HG03196 (cell line): ENCODE results near the gene ITGB4.

Source experiments
- ATAC-seq: cut with Tn5 transposase; IDR thresholded peaks from one replicate; pipeline ENCODE4 v1.9.1; 2021; ENCODE audit not compliant: unreplicated experiment

ITGB4 gene

DNA sequence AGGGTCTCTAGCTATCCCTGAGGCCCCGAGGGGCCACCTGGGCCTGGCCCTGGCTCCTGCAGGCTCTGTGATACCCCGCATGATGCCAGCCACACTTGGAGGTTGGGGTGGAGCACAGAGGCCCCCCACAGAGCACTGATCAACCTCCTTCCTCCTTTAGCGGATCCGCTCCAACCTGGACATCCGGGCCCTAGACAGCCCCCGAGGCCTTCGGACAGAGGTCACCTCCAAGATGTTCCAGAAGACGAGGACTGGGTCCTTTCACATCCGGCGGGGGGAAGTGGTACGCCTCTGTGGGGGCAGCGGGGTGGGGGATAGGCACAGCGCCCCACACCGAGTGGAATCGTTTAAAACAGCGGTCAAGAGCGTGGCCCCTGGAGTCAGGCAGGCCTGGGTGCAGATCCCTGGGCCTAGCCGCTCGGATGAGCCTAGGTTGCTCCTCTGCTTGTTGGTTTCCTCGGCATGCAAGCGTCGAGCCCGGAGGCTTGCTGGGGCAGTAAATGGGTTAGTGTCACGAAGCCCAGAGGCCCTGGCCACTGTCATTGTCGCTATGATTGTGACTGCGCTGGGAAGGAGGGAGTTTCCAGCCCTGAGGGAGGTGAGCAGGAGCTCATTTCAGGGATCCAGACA is 9.9 kb downstream of the ITGB4 start:
- ATAC-seq = no peak

DNA sequence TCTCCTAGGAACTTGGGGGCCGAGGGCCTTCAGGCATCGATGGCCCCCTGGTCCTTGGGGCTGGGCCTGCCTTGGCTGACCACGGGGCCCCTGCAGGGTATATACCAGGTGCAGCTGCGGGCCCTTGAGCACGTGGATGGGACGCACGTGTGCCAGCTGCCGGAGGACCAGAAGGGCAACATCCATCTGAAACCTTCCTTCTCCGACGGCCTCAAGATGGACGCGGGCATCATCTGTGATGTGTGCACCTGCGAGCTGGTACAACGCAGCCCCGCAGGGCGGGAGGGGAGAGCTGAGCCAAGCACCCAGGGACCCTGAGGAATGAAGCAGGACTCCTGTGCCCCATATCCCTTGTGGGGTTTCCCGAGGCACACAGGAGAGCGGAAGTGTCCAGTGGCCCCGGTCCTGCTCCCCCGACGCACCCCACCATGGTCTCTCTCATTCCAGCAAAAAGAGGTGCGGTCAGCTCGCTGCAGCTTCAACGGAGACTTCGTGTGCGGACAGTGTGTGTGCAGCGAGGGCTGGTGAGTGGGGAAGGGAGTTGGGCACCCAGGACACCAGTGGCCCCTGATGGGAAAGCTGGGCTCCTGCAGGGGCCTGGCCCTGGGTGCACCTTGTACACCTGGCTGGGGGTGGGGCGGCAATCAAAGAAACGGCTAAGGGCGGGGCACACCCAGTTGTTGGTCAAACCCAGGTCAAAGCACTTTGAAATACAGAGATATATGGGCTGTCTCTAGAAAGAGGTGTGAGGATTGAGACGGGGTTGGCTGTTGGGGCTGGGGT is 10.6 kb downstream of the ITGB4 start:
- ATAC-seq = no peak

DNA sequence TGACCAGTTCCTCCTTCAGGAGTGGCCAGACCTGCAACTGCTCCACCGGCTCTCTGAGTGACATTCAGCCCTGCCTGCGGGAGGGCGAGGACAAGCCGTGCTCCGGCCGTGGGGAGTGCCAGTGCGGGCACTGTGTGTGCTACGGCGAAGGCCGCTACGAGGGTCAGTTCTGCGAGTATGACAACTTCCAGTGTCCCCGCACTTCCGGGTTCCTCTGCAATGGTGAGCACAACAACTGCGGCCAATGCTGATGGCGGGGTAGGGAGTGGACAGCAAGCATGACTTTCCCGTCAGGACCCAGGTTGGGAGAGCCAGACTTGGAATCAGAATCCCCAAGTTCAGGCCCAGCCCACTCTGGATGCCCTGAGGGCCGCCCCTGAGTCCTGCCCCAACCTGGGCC is 12.2 kb downstream of the ITGB4 start:
- ATAC-seq = no peak

- no peak for ATAC-seq
These were observed 13.5 kb downstream of the ITGB4 start for GRCh38 chr17:75734674-75735294.

- no peak for ATAC-seq
These were observed 15.0 kb downstream of the ITGB4 start for GRCh38 chr17:75736173-75736835.

DNA sequence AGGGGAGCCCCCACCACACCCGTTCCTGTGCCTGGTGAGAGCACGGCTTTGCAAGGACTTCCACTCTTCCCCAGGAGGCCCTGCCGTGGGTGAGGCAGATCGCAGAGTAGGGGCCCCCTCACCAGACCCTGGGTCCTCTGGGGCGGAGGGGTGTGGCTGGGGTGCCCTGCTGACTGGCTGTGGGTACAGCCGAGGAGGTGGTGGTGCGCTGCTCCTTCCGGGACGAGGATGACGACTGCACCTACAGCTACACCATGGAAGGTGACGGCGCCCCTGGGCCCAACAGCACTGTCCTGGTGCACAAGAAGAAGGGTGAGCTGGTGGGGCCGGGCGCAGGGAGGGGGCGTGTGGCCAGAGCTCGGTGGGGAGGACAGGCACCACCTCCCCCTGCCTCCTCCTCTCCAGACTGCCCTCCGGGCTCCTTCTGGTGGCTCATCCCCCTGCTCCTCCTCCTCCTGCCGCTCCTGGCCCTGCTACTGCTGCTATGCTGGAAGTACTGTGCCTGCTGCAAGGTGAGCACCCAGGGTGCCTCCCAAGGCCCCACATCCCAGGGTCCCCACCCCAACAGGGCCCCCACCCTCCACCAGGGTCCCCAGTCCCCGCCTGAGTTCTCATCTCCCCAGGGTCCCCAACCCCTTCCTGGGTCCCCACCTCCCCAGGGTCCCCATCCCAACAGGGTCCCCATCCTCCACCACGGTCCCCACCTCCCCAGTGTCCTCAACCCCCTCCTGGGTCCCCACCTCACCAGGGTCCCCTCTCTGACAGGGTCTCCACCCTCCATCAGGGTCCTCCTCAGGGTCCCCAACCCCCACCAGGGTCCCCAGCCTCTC is 16.1 kb downstream of the ITGB4 start:
- ATAC-seq = no peak

DNA sequence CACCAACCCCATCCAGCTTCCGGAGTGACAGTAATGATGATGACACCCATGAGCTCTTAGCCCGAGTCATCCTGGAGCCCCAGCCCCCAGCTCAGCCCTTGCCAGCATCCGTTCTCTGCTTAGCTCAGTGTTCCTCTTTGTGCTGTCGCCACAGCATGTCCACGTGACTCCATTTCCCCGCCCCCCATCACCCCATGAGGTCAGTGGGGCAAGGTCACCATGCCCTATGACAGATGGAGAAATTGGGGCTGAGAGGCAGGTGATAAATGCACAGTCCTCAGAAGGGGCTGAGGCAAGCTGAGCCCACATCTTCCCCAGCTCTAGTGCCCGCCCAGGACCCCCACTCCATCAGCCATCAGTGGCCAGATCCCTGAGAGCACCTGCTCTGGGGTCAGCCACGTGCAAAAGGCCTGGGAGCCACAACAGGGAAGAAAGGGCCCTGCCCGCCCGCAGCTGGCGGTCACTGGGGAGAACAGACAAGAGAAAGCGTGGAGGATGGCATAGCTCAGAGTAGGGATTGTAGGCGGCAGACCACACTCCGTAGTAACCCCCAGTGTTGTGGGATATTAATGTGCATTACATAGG is 17.1 kb downstream of the ITGB4 start:
- ATAC-seq = no peak

- ATAC-seq = no peak
These were observed 17.9 kb downstream of the ITGB4 start for GRCh38 chr17:75739174-75739573.

DNA sequence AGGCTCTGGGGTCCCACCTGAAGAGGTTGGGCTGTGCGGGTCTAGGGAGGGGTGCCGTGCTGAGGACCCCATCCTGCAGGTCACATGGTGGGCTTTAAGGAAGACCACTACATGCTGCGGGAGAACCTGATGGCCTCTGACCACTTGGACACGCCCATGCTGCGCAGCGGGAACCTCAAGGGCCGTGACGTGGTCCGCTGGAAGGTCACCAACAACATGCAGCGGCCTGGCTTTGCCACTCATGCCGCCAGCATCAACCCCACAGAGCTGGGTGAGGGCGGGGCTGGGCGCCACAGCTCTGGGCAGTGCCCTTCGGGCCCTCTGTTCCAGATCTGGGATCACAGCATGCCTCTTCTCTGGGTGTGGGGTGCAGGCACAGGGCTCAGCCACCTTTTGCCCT is 18.5 kb downstream of the ITGB4 start:
- no peak for ATAC-seq

DNA sequence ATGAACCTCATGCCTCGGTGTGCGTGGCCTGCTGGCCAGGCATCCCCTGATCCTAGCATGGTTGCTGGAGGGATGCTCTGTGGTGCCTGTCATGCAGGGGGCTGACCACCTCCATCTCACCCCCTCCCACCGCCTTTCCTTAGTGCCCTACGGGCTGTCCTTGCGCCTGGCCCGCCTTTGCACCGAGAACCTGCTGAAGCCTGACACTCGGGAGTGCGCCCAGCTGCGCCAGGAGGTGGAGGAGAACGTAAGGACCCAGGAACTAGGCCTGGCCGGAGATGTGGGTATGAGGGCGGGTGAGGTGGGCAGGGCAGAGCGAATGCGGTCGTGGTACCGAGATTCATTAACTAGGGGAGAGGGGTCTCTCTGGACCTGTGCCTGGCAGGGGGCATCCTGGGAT is 19.0 kb downstream of the ITGB4 start:
- ATAC-seq = no peak

- no peak for ATAC-seq
These were observed 19.4 kb downstream of the ITGB4 start for GRCh38 chr17:75740631-75741077.

DNA sequence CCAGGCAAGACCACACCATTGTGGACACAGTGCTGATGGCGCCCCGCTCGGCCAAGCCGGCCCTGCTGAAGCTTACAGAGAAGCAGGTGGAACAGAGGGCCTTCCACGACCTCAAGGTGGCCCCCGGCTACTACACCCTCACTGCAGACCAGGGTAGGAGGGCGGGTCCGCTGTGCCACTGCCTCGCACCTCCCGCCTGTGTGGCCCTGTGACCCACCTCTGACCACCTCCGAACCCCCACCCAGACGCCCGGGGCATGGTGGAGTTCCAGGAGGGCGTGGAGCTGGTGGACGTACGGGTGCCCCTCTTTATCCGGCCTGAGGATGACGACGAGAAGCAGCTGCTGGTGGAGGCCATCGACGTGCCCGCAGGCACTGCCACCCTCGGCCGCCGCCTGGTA is 21.1 kb downstream of the ITGB4 start:
- no peak for ATAC-seq

DNA sequence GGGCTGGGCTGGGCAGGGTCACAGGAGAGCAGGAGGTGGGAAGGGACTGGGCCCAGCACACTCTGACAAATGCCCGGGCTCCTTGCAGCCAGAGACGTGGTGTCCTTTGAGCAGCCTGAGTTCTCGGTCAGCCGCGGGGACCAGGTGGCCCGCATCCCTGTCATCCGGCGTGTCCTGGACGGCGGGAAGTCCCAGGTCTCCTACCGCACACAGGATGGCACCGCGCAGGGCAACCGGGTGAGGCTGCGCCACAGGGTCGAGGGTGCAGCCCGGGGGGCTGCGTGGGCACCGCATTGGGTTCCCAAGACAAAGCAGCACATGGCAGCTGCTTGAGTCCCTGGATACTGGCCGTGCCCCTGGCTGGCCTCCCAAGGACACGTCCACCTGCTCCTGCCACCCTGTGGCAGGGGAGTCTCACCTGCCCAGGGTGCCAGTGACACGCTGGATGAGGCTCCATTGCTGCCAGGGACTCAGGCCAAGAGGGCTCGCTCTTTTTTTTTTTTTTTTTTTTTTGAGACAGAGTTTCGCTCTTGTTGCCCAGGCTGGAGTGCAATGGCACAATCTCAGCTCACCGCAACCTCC is 22.5 kb downstream of the ITGB4 start:
- ATAC-seq = no peak

GRCh38 chr17:75748706-75749105 is 27.4 kb downstream of the ITGB4 start:
- ATAC-seq = no peak

- ATAC-seq = peak; percentile 43
These were observed 28.5 kb downstream of the ITGB4 start for GRCh38 chr17:75749545-75750389.

DNA sequence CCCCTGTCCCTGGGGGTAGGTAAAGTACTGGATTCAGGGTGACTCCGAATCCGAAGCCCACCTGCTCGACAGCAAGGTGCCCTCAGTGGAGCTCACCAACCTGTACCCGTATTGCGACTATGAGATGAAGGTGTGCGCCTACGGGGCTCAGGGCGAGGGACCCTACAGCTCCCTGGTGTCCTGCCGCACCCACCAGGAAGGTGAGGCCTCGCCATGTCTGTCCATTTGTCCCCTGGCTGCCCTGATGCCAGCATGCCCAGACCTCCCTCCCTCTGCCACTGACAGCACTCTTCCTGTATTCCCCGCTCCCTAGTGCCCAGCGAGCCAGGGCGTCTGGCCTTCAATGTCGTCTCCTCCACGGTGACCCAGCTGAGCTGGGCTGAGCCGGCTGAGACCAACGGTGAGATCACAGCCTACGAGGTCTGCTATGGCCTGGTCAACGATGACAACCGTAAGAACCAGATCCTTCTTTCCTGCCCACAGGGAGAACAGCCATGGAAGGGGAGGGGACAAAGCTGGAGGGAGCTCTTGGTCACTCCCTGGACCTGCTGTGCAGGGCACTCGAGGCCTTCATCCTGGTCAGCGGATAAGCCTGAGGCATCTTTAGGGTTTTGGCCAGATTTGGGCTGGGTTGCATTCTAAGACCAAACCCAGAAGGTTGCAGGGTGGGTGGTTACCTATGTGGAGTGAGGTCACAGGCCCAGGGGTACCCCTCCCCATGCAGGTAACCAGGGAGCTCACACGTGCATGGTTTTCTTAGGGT is 29.6 kb downstream of the ITGB4 start:
- ATAC-seq = no peak

GRCh38 chr17:75751676-75752404 is 30.6 kb downstream of the ITGB4 start:
- no peak for ATAC-seq

DNA sequence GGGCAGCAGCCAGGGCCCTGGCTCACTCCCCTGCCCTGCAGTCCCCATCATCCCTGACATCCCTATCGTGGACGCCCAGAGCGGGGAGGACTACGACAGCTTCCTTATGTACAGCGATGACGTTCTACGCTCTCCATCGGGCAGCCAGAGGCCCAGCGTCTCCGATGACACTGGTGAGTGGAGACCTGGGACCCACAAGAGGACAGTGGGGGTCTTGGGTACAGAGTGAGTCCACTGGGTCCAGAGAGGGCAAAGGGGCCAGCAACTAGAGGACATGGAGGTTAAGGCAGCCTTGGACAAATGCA is 31.1 kb downstream of the ITGB4 start:
- no peak for ATAC-seq
